ENCODE data around the gene PITRM1. TPM values are rescaled to one million over a fixed set of nuclear protein-coding genes. Genes with fewer than 3 reads are reported as not detected.

The PITRM1 gene
- total and polyA plus RNA-seq, 12 donors, result 61.8 to 107 (median 82.5) TPM

- peaks cover 2 to 59% (median 46%) of the 10 kb centered on the region in 9 donors for H3K4me1 ChIP-seq
- 42 to 51% methylated on average over 17 of the region's 17 CpGs for WGBS, 2 donors
- peaks cover 0 to 10% (median 0%) of the 10 kb centered on the region in 9 donors for H3K36me3 ChIP-seq
- intact Hi-C loops (cut with DNase I), result no loop called here
- no peak overlapping the region for H3K4me3 ChIP-seq
- peak overlapping the region in 6 of 10 donors; percentile 7 to 69 (median 45) for H3K27ac ChIP-seq
- DNase-seq (peak; percentile 61), ATAC-seq (peak; percentile 43 to 73 (median 60))
- peak in 3 of 9 donors; percentile 12 to 27 (median 18) for TF ChIP-seq CTCF (IDR thresholded peaks at IDR 0.05)
- no peaks in the 10 kb centered on the region for H3K27me3 ChIP-seq
- no peaks in the 10 kb centered on the region for H3K9me3 ChIP-seq
Observed at GRCh38 chr10:3090914-3091787, 81.4 kb downstream of the PITRM1 start.

- WGBS, 2 donors, result 62 to 80% methylated on average over 12 of the region's 12 CpGs
- DNase-seq, result no peak
- ATAC-seq, result no peak
- Histone ChIP-seq H3K36me3 (peaks cover 0 to 10% (median 0%) of the 10 kb centered on the region in 9 donors), H3K4me3 (no peak overlapping the region), H3K4me1 (peaks cover 0 to 56% (median 38%) of the 10 kb centered on the region in 9 donors), H3K27ac (peak overlapping the region in 4 of 10 donors; percentile 5 to 69 (median 55)), H3K9me3 (no peaks in the 10 kb centered on the region), H3K27me3 (no peaks in the 10 kb centered on the region)
- TF ChIP-seq CTCF (IDR thresholded peaks at IDR 0.05), result no peak
- intact Hi-C loops (cut with DNase I), result no loop called here
Observed at GRCh38 chr10:3090388-3090787, 82.2 kb downstream of the PITRM1 start.

Other genes starting within 250 kb of the PITRM1 start
- gene PFKP, start 105.2 kb downstream of the PITRM1 start, total RNA-seq, result 100 to 1,000 TPM; 138 to 316 (median 220) TPM
- 100 to 1,000 TPM in 1 of 2 donors, 10 to 100 TPM in 1; 68.3 to 230 TPM for gene PFKP, start 105.2 kb downstream of the PITRM1 start, polyA plus RNA-seq

Data from heart right ventricle (tissue), 16 donors.